CD4-positive, alpha-beta T cell treated with Interferon gamma for 1 hour (primary cell): ENCODE data around the gene HACD2.
"Not testable (repeated sequence)": the region's sequence is repeated elsewhere in the genome, so short reads cannot be mapped to it uniquely, and the experiment has no call there.

Experiments
- DNase-seq: peaks from one replicate; pipeline ENCODE4 v3.0.0-alpha.2; 2020

Gene HACD2

GRCh38 chr3:123610331-123610730 is 25.5 kb upstream of the HACD2 start:
- DNase-seq: peak; percentile 14

DNA sequence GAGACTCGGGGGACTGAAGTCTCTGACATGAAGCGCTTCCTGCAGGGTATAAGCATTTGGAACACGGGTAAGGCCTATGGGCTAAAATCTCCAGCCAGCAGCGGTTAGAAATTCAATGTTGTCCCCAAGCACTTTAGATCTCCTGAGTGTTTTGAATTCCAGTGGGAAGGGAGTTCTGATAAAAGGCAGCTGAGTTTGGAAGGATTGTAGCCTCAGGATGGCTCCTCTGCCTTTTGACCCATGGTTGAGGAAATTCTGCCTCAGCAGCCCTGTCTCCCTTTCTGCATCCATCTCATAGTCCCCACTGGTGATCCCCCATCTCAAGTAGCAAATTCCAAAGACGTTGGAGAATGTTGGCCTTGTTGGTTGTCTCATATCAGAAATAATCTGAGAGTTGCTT is 24.2 kb upstream of the HACD2 start:
- DNase-seq: no peak

- no peak for DNase-seq
These were observed 23.5 kb upstream of the HACD2 start for GRCh38 chr3:123608263-123608937.

DNA sequence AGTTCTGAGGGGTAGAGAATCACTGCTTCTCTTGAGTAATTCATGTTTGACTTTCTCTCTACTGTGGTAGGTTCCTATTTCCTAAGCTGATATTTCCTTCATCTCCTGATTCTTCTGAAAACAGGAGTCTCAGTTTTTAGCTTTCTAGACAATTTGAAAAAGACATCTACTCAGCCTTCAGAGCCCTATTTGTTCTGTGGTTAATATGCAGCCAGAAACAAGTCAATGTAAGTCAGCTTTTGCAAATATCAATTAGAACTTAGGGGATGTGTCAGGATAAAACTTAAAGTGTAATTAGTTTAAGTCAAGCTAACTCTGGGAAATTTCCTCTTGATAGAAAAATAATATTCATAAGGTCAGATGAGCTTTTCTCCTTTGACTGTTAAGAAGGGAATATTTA is 21.7 kb upstream of the HACD2 start:
- DNase-seq: no peak

GRCh38 chr3:123605789-123606234 is 21.0 kb upstream of the HACD2 start:
- DNase-seq: no peak

DNA sequence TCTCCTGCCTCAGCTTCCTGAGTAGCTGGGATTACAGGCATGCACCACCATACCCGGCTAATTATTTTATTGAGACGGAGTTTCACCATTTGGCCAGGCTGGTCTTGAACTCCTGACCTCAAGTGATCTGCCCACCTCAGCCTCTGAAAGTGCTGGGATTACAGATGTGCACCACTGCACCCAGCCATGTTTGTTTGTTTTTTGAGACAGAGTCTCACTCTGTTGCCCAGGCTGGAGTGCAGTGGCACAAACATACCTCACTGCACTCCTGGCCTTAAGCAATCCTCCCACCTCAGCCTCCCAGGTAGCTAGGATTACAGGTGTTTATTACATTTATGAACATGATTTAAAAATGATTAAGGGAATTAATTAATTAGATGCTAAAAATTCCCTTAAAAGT is 18.3 kb upstream of the HACD2 start:
- DNase-seq: not testable (repeated sequence)

- no peak for DNase-seq
These were observed 17.5 kb upstream of the HACD2 start for GRCh38 chr3:123602325-123602724.

- not testable (repeated sequence) for DNase-seq
These were observed 16.0 kb upstream of the HACD2 start for GRCh38 chr3:123600863-123601262.

DNA sequence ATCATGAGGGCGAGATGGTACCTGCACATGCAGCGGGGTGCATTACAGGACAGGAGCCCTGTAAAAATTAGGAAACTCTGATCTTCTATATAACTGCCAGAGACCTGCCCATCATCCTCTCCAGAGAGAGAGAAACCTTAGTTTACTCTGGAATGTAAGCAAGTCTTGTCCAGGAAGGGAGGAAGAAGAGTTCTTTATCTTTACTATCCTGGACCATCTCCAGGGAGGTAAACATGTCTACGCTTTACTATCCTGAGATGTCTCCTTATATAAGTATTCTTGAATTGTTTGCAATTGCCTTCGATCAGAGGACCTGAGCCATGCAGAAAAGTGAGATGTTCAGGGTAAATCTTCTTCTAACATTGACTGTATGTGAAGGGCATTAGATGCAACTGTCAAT is 12.7 kb upstream of the HACD2 start:
- no peak for DNase-seq

DNA sequence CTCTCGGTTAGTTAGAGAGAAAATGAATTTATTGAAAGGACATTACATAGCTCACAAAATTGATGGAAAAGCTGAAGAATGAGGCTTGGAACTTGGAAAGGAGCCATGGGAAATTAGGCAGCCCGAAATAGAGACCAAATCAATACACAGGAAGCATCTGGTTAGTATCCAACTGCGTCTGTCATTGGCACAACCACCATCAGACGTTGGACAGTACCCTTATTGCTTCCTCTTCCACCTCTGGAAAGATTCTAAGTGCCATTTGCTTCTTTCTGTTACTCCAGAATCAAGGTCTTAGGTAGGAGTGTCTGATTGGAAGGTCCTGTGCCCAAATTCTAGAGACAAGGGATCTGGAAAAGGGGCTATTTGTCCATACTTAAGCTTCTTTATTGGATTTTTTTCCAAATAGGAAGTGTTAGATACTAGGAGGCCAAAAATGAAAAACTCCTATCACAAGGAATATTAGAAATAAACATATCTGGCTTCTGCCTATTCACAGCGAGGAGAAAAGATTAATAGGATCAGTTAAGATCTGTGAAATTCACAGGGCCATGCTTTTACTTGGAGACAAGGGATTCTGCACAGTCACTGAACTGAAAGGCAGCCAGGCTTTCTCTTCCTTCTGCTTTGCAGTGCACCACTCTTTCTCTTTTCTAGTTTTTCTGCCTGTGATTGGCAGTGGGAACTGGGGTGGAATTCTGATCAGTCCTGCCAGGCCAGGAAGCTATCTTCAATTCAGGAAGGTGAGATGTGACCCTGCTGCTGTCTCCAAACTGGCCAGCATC is 10.7 kb upstream of the HACD2 start:
- no peak for DNase-seq

GRCh38 chr3:123593381-123593780 is 8.5 kb upstream of the HACD2 start:
- DNase-seq: no peak

GRCh38 chr3:123590685-123591450 is 6.0 kb upstream of the HACD2 start:
- DNase-seq: no peak

GRCh38 chr3:123587401-123587800 is 2.5 kb upstream of the HACD2 start:
- DNase-seq: no peak

DNA sequence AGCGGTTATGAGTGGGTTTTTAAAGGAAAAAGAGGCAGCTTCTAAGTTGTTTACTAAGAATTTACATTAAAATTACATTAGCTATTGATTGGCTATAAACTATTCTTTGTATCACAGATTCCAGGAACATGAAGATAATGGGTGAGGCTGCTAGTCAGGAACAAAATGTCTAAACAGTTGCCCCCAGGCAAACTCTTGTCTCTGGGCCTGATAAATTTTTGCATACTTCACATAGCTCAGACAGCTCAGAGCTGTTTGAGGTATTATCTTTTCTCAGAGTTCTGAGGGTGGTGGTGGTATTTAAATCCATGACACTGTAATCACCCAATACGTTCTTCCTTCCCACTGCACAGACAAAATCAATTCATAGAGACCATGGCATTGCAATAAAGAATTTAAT is 2.1 kb upstream of the HACD2 start:
- DNase-seq: no peak

DNA sequence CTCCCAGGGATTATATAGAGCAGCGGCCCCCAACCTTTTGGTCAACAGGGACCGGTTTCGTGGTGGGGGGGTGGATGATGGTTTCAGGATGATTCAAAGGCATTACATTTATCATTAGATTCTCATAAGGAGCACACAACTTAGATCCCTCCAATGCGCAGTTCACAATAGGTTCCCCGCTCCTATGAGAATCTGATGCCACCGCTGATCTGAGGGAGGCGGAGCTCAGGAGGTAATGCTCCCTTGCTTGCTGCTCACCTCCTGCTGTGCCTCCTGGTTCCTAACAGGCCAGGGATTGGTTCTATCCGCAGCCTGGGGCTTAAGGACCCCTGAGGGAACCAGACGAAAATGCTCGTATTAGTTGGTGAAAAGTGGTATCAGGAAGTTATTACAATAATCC is 1.3 kb upstream of the HACD2 start:
- DNase-seq: no peak

GRCh38 chr3:123584284-123584987 is 417 bp downstream of the HACD2 start:
- no peak for DNase-seq

DNA sequence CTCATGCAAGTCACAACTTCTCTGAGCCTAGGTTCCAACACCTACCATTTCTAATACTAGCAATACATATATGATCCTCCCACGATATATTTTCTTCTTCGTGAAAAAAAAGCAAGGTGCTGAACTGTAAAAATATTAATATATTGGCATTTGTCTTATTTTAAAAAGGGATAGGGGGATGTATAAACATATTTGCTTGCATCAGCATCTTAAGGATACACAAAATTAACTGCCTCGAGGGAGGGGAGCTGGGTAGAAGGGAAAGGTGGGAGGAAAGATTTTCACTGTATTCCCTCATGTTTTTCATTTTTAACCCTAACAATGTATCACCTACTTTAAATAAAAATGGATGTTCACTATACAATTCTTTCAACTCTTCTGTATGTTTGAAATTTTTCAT is 1.3 kb downstream of the HACD2 start:
- no peak for DNase-seq

- no peak for DNase-seq
These were observed 2.5 kb downstream of the HACD2 start for GRCh38 chr3:123582315-123582714.

DNA sequence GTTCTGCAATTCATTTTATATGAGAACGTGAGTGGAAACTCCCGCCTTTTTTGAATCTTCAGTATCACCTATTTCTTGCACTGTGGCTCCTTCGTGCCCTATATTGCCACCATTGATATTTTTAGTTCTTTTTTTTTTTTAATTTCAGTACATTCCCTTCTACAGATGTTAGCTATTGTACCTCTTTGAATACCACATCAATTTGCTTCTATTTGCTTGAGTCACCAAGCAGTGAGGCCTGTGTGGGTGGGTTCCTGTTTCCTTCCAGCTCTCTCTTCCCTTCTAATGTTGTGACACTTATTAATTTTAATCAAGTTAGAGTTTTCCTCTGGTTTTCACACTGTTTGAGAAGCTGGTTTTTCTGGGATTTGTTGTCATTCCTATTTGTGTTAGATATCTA is 8.7 kb downstream of the HACD2 start:
- DNase-seq: no peak

GRCh38 chr3:123571973-123572365 is 12.9 kb downstream of the HACD2 start:
- DNase-seq: no peak

DNA sequence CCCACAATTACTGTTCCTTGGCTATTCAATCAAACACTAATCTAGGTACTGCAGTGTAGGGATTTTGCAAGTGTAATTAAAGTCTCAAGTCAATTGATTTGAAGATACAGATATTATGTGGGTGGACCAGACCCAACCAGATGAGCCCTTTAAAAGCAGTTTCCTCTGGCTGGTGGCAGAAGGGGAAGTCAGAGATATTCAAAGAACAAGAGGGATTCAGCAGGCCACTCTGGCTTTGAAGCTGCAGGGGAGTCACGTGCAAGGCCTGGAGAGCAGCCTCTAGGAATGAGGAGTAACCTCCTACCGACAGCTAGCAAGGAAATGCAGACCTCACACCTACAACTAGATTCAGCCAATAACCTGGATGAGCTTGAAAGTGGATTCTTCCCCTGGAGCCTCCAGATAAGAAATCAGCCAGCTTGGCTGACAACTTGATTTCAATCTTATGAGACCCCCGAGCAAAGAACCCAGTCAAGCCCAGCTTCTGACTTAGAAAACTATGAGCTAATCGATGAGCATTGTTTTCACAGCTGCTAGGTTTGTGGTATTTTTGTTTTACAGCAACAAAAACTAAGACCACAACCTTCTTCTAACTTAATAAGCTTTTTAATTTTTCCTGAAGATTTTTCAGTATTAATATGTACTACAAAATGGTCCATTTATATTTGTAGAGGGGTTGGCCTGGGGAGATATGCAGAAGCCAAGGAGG is 13.4 kb downstream of the HACD2 start:
- no peak for DNase-seq

- no peak for DNase-seq
These were observed 16.0 kb downstream of the HACD2 start for GRCh38 chr3:123568875-123569274.

- no peak for DNase-seq
These were observed 16.8 kb downstream of the HACD2 start for GRCh38 chr3:123568034-123568433.
